Lower lobe of right lung (tissue), 2 donors: ENCODE measurements around the gene HYAL2. TPM values are rescaled to one million over a fixed set of nuclear protein-coding genes. Genes with fewer than 3 reads are reported as not detected.

Source experiments
- ATAC-seq, 2 donors: fragments of 200-7000 bp; cut with Tn5 transposase; one replicate each; pipeline ENCODE4 v1.9.1; 2020 to 2022; ENCODE audit warnings: mild to moderate bottlenecking in 2 of 2, moderate library complexity in 2 of 2
- DNase-seq: peaks from one replicate; pipeline ENCODE4 v3.0.0-alpha.2; 2020
- H3K27ac ChIP-seq: fragments of 200-600 bp; one replicate; pipeline ENCODE4 v1.8.0; 2022
- H3K27me3 ChIP-seq: fragments of 200-600 bp; one replicate; pipeline ENCODE4 v1.8.0; 2022; ENCODE audit warnings: low read depth
- H3K36me3 ChIP-seq: fragments of 200-600 bp; one replicate; pipeline ENCODE4 v1.8.0; 2022; ENCODE audit warnings: mild to moderate bottlenecking
- H3K4me1 ChIP-seq: fragments of 200-600 bp; one replicate; pipeline ENCODE4 v1.8.0; 2022
- H3K4me3 ChIP-seq: fragments of 200-600 bp; one replicate; pipeline ENCODE4 v1.8.0; 2022; ENCODE audit warnings: mild to moderate bottlenecking
- H3K9me3 ChIP-seq: fragments of 200-600 bp; one replicate; pipeline ENCODE4 v1.8.0; 2022
- intact Hi-C: fragments of 100-400 bp; cut with DNase I; formaldehyde crosslinking; loops from one replicate; pipeline ENCODE4 v1.11.0; 2022
- total RNA-seq: library from RNA; stranded (reverse); fragmentation: NEBNext Ultra II Directional; extraction: Animal tissue kit (Norgen Biotek cat#: 25700); gene quantifications from one replicate; pipeline ENCODE4 v1.2.1, GENCODE V29; 2021
- TF ChIP-seq, protein P1 (sequence below): fragments of 200-600 bp; IDR thresholded peaks from one replicate; pipeline ENCODE4 v1.8.0; 2022; ENCODE audit warnings: antibody characterized with exemption, mild to moderate bottlenecking
- donor health status: DM: no; HTN: yes; CAD: no; lungs with severe emphysema.

Gene HYAL2
- total RNA-seq, 1 donor from 2014 or later = 155 TPM

DNA sequence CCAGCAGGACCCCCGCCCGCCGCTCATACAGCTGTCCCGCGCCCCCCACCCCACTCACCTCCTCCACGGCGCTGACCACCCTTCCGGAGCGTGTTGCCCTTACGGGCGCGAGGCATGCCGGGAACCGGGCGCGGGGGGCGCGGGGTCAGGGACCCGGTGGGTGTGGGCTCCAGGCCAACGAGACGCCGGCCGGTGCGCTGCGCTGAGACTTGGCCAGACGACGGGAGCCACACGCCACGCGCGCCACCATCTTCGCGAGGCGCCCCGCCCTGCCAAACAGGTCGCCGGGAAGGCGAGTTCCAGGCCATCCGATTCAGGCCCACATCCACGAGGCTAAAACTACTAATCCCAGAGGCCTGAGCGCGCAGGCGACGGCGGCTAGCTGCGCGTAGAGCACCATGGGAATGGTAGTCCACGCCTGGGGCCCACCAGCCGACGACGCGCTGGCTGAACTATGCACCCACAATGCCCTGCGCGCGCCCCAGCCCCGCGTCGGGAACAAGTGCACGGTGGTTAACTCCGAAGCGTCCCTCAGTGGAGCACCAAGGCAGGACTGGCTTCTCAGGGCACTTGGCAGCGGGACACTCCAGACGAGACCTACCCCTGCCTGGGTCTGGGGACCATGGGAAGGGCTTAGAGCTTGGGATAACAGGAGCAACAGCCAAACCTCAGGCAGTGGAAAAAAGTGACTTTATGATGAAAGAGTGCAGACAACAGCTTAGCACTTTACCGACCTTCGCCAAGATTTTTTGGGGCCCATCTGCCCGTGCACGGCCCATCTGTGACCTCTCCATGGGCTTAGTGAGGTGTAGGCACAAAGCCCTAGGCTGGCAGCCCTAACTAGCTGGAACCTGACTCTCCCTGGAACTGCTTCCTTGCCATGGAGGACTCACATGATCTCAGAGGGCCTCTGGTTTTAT, 30.1 kb downstream of the HYAL2 start, which contains the start of gene IFRD2:
TSS of gene IFRD2 (minus strand) at position 271 of the 920 bp plus-strand sequence. CDS start at position 116, 155 bp downstream.
- TF ChIP-seq, protein P1, sequence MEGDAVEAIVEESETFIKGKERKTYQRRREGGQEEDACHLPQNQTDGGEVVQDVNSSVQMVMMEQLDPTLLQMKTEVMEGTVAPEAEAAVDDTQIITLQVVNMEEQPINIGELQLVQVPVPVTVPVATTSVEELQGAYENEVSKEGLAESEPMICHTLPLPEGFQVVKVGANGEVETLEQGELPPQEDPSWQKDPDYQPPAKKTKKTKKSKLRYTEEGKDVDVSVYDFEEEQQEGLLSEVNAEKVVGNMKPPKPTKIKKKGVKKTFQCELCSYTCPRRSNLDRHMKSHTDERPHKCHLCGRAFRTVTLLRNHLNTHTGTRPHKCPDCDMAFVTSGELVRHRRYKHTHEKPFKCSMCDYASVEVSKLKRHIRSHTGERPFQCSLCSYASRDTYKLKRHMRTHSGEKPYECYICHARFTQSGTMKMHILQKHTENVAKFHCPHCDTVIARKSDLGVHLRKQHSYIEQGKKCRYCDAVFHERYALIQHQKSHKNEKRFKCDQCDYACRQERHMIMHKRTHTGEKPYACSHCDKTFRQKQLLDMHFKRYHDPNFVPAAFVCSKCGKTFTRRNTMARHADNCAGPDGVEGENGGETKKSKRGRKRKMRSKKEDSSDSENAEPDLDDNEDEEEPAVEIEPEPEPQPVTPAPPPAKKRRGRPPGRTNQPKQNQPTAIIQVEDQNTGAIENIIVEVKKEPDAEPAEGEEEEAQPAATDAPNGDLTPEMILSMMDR = no peak
- Histone ChIP-seq H3K27ac (peak within 1 kb of the TSS; percentile 87), H3K36me3 (peaks cover 32% of the 10 kb centered on the region), H3K4me1 (peaks cover 26% of the 10 kb centered on the region), H3K9me3 (no peaks in the 10 kb centered on the region), H3K27me3 (no peaks in the 10 kb centered on the region), H3K4me3 (peak within 1 kb of the TSS; percentile 70)
- ATAC-seq (peak; percentile 97), DNase-seq (peak; percentile 99)
- intact Hi-C loops = no loop called here

- intact Hi-C loops = no loop called here
- Histone ChIP-seq H3K9me3 (no peaks in the 10 kb centered on the region), H3K36me3 (peaks cover 42% of the 10 kb centered on the region), H3K4me1 (peaks cover 26% of the 10 kb centered on the region), H3K4me3 (no peak overlapping the region), H3K27ac (no peak overlapping the region), H3K27me3 (no peaks in the 10 kb centered on the region)
- DNase-seq (no peak), ATAC-seq (no peak)
- TF ChIP-seq, protein P1 = no peak
These were observed 32.3 kb downstream of the HYAL2 start for GRCh38 chr3:50290161-50290641.

GRCh38 chr3:50289130-50289529, 33.4 kb downstream of the HYAL2 start:
- intact Hi-C loops = no loop called here
- Histone ChIP-seq H3K36me3 (peaks cover 42% of the 10 kb centered on the region), H3K27me3 (no peaks in the 10 kb centered on the region), H3K4me1 (peaks cover 26% of the 10 kb centered on the region), H3K9me3 (no peaks in the 10 kb centered on the region), H3K27ac (no peak overlapping the region), H3K4me3 (no peak overlapping the region)
- TF ChIP-seq, protein P1 = no peak
- DNase-seq = no peak
- ATAC-seq = no peak

- DNase-seq (no peak), ATAC-seq (no peak)
- no peaks in the 10 kb centered on the region for H3K9me3 ChIP-seq
- TF ChIP-seq, protein P1 = no peak
- intact Hi-C loops = no loop called here
- no peaks in the 10 kb centered on the region for H3K27me3 ChIP-seq
- peaks cover 42% of the 10 kb centered on the region for H3K36me3 ChIP-seq
- H3K4me3 ChIP-seq = no peak overlapping the region
- H3K4me1 ChIP-seq = peaks cover 26% of the 10 kb centered on the region
- H3K27ac ChIP-seq = no peak overlapping the region
These were observed 34.0 kb downstream of the HYAL2 start for GRCh38 chr3:50288387-50289007.

- no peak for DNase-seq
- intact Hi-C loops = no loop called here
- peaks cover 16% of the 10 kb centered on the region for H3K4me1 ChIP-seq
- no peaks in the 10 kb centered on the region for H3K27me3 ChIP-seq
- TF ChIP-seq, protein P1 = no peak
- H3K4me3 ChIP-seq = no peak overlapping the region
- H3K9me3 ChIP-seq = no peaks in the 10 kb centered on the region
- H3K36me3 ChIP-seq = peaks cover 42% of the 10 kb centered on the region
- ATAC-seq = no peak
- H3K27ac ChIP-seq = no peak overlapping the region
These were observed 35.3 kb downstream of the HYAL2 start for GRCh38 chr3:50287262-50287661.
